Osteocyte (in vitro differentiated cells): ENCODE data around the gene FAM193A. TPM values are rescaled to one million over a fixed set of nuclear protein-coding genes. Genes with fewer than 3 reads are reported as not detected.
"Not testable (repeated sequence)": the region's sequence is repeated elsewhere in the genome, so short reads cannot be mapped to it uniquely, and the experiment has no call there.

Source experiments
- DNase-seq: peaks from one replicate; pipeline ENCODE4 v3.0.0; 2021; ENCODE audit warnings: mixed read lengths; ENCODE audit not compliant: unreplicated experiment; ENCODE audit errors: extremely low spot score
- H3K27ac Mint-ChIP-seq: one replicate; pipeline ENCODE4 v1.8.0; 2021; ENCODE audit warnings: mild to moderate bottlenecking, mixed read lengths; ENCODE audit not compliant: unreplicated experiment
- H3K27me3 Mint-ChIP-seq: one replicate; pipeline ENCODE4 v1.8.0; 2021; ENCODE audit warnings: mixed read lengths; ENCODE audit not compliant: unreplicated experiment
- H3K36me3 Mint-ChIP-seq: one replicate; pipeline ENCODE4 v1.8.0; 2021; ENCODE audit warnings: mixed read lengths; ENCODE audit not compliant: unreplicated experiment
- H3K4me1 Mint-ChIP-seq: one replicate; pipeline ENCODE4 v1.8.0; 2021; ENCODE audit warnings: mixed read lengths; ENCODE audit not compliant: unreplicated experiment
- H3K4me3 Mint-ChIP-seq: one replicate; pipeline ENCODE4 v1.8.0; 2021; ENCODE audit warnings: mild to moderate bottlenecking, moderate library complexity, mixed read lengths; ENCODE audit not compliant: unreplicated experiment
- H3K9me3 Mint-ChIP-seq: one replicate; pipeline ENCODE4 v1.8.0; 2021; ENCODE audit warnings: mixed read lengths; ENCODE audit not compliant: unreplicated experiment
- total RNA-seq: library from RNA; stranded (reverse); gene quantifications from 2 replicates; pipeline ENCODE4 v1.2.1, GENCODE V29; 2021
- TF ChIP-seq, protein P1 (sequence below): fragments of 200-600 bp; sonication (generic); IDR thresholded peaks from 2 replicates; pipeline ENCODE4 v1.5.0; 2021; ENCODE audit warnings: antibody characterized with exemption, mild to moderate bottlenecking, moderate library complexity

Gene FAM193A
- total RNA-seq, 1 donor from 2014 or later = 35.3 TPM

DNA sequence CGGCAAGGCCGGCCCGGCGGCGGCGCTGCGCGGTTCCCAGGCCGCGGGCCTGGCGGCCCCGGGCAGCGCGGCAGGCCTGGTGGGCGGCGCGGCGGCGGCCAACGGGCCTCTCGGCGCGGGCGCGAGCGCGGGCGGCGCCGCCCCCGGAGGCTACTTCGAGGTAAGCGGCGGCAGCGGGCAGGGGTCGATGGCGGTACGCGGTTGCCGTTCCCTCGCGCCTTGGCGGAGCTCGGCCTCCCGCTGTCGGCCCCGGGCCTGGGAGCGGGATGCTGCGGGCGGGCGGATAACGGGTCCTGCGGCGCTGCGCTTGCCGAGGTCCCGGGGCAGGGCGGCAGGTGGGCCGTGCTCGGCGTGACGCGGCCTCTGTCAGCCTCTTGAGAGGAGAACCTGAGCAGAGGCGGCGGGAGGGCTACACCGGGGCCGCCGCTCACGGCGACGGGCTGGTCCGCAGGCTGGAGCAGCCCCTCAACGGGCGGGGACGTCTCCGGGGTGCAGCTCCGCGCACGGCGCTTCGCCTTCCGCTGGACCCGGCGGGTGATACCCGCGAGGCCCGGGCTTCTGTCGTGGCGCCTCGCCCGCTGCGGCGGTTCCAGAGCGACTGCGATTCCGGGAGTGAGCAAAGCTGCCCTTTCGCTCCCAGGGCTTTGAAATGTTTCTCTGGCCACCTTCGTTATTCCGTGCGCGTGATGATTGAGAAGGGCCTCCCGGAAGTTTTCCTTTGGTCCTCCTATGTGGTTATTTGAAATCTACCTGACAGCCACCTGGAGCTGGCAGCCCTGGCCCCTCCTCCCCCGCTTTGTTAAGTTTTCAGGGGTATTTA lies 774 bp downstream of the FAM193A start:
- no peaks in the 10 kb centered on the region for H3K27me3 Mint-ChIP-seq
- H3K9me3 Mint-ChIP-seq = no peaks in the 10 kb centered on the region
- H3K4me1 Mint-ChIP-seq = peaks cover 25% of the 10 kb centered on the region
- TF ChIP-seq, protein P1, sequence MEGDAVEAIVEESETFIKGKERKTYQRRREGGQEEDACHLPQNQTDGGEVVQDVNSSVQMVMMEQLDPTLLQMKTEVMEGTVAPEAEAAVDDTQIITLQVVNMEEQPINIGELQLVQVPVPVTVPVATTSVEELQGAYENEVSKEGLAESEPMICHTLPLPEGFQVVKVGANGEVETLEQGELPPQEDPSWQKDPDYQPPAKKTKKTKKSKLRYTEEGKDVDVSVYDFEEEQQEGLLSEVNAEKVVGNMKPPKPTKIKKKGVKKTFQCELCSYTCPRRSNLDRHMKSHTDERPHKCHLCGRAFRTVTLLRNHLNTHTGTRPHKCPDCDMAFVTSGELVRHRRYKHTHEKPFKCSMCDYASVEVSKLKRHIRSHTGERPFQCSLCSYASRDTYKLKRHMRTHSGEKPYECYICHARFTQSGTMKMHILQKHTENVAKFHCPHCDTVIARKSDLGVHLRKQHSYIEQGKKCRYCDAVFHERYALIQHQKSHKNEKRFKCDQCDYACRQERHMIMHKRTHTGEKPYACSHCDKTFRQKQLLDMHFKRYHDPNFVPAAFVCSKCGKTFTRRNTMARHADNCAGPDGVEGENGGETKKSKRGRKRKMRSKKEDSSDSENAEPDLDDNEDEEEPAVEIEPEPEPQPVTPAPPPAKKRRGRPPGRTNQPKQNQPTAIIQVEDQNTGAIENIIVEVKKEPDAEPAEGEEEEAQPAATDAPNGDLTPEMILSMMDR = no peak
- peak overlapping the region; percentile 83 for H3K27ac Mint-ChIP-seq
- H3K4me3 Mint-ChIP-seq = peak overlapping the region; percentile 81
- peak; percentile 87 for DNase-seq
- no peaks in the 10 kb centered on the region for H3K36me3 Mint-ChIP-seq

DNA sequence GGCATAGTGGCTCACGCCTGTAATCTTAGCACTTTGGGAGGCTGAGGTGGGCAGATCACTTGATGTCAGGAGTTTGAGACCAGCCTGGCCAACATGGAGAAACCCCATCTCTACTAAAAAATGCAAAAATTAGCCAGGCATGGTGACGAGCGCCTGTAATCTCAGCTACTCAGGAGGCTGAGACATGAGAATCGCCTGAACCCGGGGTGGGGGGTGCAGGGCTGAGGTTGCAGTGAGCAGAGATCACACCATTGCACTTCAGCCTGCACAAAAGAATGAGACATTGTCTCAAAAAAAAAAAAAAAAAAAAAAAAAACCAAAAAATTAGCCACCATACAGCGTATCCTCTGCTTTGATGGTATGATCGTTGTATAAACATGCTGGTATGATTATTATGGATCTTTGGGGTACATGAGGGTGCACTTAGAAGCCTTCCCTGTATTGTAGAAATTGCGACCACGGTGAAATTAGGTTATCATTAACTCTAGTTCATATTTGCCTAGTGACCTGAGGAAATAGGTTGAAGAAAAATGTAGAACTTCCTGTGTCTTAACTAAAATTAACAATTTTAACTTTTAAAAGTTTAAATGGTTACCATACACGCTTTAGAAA lies 7.2 kb downstream of the FAM193A start:
- not testable (repeated sequence) for DNase-seq, H3K36me3 Mint-ChIP-seq, H3K9me3 Mint-ChIP-seq, H3K4me3 Mint-ChIP-seq, H3K27ac Mint-ChIP-seq, H3K27me3 Mint-ChIP-seq
- H3K4me1 Mint-ChIP-seq = peaks cover 21% of the 10 kb centered on the region

DNA sequence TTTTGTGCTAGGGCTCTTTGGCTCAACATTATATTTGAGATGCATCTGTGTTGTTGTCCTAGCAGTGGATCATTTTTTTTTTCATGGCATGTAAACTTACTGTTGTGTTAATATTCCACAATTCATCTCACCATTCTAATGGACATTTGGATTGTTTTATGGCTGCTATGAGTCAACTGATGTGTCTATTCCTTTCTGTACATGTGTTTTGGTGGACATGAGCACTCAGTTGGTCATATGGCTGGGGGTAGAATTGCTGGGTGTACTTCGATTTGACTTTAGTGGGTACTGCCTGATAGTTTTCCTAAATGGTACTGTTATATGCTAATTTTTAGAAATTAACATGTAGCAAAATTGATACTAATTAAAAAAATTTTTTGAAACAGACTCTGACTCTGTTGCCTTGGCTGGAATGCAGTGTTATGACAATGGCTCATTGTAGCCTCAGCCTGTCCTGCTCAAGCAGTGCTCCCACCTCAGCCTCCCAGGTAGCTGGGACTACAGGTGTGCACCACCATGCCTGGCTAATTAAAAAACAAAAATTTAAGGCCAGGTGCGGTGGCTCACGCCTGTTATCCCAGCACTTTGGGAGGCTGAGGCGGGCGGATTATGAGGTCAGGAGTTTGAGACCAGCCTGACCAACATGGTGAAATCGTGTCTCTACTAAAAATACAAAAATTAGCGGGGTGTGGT lies 9.0 kb downstream of the FAM193A start:
- Mint-ChIP-seq H3K27ac (no peak overlapping the region), H3K27me3 (no peaks in the 10 kb centered on the region), H3K4me3 (no peak overlapping the region), H3K4me1 (peaks cover 14% of the 10 kb centered on the region), H3K9me3 (no peaks in the 10 kb centered on the region), H3K36me3 (no peaks in the 10 kb centered on the region)
- DNase-seq = no peak
- TF ChIP-seq, protein P1 = no peak

DNA sequence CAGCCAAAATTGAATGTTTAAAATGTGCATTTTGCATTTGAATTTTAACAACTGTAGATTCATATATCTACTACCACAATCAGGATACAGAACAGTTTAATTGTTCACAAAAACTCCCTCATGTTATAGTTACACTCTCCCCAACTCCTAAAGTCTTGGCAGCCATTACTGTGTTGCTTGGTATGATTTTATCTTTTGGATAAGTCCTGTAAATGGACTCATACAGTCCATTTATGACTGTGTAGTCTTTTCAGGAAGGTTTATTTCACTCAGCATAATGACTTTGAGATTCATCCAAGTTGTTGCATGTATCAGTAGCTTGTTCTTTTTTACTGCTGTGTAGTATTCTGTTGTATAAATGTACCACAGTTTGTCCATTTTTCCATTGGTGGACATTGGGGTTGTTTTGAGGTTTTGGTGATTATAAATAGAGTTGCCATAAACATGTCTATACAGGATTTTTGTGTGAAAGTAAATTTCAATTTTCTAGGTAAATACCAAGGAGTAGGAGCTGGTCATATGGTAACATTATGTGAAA lies 9.9 kb downstream of the FAM193A start:
- no peak overlapping the region for H3K27ac Mint-ChIP-seq
- TF ChIP-seq, protein P1 = no peak
- no peaks in the 10 kb centered on the region for H3K27me3 Mint-ChIP-seq
- no peak for DNase-seq
- no peak overlapping the region for H3K4me3 Mint-ChIP-seq
- no peaks in the 10 kb centered on the region for H3K36me3 Mint-ChIP-seq
- peaks cover 12% of the 10 kb centered on the region for H3K4me1 Mint-ChIP-seq
- no peaks in the 10 kb centered on the region for H3K9me3 Mint-ChIP-seq

DNA sequence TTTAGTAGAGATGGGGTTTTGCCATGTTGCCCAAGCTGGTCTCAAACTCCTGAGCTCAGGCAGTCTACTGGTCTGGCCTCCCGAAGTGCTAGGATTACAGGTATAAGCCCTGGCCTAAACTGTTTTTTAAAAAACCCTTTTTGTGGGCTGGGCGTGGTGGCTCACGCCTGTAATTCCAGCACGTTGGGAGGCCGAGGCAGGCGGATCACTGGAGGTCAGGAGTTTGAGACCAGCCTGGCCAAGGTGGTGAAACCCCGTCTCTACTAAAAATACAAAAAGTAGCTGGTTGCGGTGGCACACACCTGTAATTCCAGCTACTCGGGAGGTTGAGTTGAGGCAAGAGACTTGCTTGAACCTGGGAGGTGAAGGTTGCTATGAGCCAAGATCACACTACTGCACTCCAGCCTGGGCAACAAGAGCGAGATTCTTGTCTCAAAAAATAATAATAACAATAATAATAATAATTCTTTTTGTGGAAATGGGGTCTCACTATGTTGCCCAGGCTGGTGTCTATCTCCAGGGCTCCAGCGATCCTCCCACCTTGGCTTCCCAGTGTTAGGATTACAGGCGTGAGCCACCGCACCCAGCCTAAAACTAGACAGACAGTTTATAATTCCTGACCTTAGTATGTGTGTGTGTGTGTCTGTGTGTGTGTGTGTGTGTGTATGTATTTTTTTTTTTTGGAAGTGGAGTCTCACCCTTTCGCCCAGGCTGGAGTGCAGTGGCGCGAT lies 10.7 kb downstream of the FAM193A start:
- H3K27me3 Mint-ChIP-seq, H3K27ac Mint-ChIP-seq, DNase-seq, H3K4me3 Mint-ChIP-seq, H3K9me3 Mint-ChIP-seq, H3K36me3 Mint-ChIP-seq: not testable (repeated sequence)
- peaks cover 12% of the 10 kb centered on the region for H3K4me1 Mint-ChIP-seq
